ENCODE results near the gene KCNK5.

KCNK5 gene

DNA sequence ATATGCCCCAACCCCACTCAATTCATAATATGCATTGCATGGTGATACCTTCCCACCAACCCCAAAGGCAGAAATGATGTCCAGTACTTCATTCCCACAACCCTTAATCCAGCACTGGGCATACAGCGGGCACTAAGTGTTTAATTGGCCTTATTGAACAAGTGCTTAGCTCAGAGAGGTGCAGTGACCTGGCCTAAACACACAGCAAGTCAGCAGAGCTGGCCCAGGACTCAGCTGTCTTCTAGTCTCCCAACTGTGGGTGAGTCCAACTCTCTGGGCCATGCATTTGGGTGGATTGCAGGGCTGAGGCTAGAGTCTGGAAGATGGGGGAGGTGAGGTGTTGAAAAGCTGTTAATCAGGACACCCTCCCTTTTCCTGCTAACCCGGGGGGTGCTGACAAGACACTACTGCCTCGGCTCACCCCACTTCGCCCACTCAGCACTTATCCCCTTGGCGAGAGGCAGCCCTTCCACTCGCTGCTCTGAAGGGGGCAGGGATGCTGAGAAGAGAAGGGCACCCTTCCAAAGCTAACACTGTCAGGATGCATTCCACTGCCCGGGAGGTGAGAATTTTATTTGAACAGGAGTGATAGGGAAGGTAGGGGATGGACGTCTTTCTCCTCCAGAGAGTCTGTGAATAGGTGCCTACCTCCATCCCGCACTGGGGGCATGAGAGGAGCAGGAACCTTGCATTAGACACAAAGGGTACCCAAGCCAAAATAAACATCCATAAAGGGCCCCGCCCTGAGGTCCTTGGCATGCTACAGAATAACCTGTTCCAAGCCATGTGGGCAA is 14.2 kb downstream of the KCNK5 start:
- DNase-seq, result no peak

DNA sequence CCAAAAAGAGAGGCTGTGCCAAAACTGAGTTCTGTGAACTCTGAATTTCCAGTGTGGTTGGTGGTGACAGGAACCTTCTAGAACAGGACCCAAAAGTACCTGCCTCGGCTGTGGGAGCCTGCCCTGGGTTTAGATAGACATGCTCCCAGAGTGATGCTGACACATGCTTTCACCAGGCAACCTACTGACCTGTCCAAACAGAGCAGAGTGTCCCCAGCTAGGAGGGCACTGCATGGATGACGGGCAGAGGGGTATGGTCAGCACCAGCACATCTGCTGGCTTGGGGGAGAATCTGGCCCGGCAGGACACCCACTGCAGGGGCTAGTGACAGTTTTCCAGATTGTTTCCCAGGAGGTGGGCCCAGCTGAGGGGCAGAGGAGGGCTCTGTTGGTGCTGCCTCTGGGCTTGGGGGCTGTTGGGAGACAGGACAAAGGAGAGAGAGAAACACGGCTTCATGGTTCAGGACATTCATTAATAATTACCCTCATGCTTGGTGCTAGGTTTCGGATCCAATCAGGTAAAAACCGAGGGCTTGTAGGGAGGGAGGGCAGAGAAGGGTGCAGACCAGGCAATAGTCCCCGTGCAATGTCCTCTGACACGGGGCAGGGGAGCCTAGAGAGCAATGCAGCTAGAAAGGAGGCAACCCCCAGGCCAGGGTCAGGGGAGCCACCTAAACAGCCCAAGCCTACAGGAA is 15.0 kb downstream of the KCNK5 start:
- DNase-seq, result no peak

DNA sequence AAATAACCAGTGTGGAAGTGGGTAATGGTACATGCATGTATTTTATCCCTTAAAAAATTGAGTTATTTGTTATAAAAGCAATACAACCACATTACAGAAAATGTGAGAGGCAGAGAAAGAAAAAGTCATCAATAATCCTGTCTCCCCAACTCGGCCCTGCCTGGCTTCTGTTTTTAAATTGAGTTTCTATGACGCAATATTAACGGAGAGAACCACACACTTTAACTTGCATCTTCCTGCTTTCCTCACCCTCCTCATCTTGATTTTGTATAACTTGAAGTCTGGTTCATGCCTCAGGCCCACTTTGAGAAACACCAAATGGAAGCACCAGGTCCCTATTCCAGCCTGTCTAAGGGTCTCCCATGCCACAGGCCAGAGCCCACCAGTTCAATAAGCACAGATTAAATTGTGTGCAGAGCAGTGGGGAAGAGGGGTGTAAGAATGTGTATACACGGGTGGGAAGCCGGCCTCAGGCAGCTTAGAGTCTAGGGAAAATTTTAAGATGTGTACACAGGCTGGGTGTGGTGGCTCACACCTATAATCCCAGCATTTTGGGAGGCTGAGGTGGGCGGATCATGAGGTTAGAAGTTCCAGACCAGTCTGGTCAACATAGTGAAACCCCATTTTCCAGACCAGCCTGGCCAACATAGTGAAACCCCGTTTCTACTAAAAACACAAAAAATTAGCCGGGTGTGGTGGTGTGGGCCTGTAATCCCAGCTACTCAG is 15.9 kb downstream of the KCNK5 start:
- no peak for DNase-seq

DNA sequence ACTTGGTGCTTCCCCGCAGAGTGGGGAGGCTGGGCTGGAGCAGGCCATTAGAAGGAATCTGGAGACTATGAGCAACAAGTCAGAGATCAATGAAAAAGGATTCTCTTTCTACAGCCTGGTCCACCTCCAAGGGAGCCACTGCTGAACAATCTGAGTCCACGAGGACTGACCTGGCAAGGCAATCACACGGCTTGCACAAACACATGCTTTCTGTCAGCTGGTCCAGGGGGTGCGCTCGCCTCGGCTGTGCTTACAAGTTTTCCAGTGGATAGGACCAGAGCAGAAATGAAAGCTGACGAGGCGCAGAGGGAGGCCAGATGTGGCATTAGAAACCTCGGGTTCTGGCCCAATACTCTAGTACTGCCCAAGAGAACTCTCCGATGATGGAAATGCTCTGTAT is 18.1 kb downstream of the KCNK5 start:
- no peak for DNase-seq

DNA sequence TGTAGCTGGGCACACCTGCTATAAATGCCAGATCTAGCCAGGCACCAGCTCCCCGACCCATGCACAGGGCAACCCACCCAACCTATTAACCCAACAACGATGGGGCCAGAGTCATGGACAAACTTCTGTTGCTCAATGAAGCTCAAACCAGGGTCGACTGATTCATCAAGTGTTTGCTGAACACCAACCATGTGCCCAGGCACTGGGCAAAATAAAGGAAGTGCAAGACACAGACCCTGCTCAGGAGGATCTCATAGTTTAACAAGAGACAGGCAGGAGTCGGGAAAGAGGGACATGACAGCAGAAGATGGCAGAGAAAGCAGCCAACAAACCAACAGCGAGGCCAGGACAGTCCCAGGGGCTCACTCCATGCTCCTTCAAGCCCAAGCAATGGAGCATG is 18.8 kb downstream of the KCNK5 start:
- DNase-seq, result no peak

DNA sequence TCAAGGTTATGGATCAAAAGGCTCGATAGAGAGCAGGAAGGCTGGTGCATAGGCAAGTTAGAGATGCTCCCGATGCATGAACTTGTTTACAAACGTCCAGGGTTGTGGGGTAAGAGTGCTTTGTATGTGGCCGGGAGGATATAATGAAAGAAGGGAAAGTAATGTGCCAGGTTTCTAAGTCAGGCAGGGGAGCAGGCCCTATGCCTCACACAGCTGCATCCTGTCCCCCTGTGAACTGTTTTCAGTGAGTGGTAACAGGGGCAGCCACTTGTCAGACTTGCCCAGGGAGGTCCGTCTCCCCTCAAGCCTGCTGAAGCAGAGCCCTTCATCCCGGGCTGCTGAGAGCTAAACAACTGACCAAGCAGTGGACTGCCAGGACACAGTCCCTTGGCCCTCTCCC is 19.4 kb downstream of the KCNK5 start:
- no peak for DNase-seq

DNA sequence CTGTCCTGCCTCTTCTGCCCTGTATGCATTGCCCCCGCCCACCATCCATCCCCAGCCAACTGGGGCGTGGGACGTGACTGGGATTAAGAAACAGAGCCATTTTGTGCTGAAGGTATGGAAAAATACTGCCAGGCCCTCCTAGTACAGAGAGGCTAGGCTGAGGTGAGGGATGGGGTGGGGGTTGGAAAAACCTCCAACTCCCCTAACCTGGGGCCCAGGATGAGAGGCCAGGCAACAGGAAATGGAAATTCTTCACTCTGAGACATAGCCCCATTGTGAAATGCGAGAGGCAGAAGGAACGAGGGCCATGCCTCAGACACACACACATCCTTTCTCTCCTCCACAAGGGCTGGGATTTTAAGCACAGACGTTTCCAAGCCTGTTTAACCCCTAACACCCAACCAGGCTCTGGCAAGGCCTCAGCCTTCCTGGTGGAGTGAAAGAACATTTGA is 19.9 kb downstream of the KCNK5 start:
- DNase-seq, result no peak

DNA sequence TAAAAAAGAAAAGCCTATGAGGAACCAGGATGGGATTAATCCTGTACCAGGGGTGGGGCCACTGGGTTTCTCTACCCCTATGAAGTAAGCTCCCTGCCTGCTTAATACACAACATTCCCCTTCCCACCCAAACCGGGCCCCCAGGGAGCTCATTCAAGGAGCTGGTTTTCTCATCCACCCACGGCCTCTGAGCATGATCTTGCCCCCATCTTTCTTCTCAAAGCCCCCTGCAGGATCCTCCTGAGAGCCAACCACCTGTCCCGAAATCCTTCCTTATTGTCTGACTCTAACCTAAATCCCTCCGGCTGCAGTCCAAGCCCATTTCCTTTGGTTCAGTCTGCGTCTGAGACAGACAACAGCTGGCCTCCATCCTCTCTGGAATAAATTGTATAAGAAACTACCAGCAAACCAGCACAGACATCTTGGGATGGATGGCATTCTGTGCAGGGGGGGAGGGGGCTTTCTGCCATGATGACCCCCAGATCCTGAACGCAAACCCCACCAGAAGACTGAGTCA is 21.0 kb downstream of the KCNK5 start:
- no peak for DNase-seq

DNA sequence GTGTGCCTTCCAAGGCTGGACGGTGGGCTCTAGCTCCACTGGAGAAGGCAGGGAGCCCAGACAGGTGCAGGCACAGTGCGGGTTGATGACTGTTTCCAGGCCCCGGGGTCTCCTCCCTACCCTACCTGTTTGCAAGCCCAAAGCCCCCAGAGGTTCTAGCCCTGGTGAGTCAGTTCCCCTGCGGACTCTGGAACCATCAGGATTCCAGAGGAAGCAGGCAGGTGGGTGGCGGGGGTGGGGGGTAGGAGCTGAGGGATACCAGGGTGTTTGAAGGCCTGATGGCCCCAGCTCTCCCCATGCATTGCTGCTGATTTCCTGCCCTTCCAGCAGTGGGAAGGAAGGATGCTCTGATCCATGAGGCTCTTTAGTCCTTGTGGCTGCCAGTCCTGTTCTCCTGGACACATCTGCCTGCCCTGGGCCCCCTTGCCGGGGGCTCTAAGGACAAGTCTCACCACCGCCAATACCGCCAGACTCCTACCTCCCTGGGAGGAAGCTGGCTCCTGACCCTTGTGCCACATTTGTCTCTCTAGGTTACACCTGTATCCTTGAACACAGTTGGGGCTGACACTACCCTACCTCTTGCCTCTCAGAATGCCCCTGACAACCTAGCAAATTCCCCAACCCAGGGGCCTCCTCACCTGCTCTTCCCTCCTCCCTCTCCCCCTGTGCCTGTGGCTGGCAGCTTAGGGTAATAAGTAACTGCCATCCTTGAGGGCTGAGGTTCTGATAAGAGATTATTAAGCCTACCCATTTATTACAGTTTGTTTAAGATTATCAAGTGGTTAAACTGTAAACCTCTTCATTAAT is 21.7 kb downstream of the KCNK5 start:
- no peak for DNase-seq

DNA sequence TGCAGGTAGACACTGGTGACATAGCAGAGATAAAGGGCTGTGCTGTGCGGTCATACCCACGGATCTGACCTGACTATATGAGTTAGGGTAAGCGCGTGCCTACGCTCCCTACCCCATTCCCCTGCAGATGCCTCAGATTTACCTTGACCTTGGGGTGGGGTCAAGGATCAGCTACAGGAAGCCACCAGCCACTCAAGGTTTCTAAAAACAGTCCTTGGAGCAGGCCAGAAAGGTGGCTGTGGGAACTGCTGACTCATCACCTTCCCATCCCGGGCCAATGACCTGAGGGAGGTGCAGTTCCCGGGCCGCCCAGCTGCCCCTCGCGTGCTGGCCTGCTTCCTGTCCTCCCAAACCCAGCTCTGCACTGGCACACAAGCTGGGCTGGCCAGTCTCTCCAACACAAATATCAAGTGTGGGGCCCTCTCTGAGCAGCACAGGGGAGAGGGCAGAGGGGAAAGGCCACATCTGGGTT is 23.0 kb downstream of the KCNK5 start:
- DNase-seq, result no peak

DNA sequence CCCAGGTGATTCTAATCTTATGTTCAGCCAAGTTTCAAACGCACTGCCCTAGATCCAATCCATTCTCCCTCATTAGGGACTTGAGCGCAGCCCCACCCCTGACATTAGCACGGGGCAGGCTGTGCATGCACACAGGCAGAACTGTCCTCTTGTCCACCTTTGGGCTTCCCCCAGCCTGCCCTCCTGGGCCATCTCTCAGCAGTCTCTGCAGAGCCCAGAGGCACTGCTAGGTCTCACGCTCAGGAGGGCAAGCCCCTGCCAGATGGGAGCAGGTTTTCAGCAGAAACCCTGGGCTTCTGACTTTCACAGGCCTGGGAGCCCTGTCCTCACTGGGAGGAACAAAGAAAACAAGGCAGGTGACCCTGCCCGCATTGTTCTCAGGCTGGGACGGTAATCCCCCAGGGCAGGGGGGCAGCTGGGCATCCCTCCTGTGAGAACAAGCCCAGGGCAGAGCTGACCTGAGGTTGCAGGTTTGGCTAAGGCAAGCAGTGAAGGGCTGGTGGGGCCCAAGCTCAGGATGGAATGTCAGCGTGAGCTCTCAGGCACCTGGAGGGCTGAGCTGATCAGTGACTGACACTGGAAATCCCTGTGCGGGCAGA is 24.5 kb downstream of the KCNK5 start:
- DNase-seq, result no peak

DNA sequence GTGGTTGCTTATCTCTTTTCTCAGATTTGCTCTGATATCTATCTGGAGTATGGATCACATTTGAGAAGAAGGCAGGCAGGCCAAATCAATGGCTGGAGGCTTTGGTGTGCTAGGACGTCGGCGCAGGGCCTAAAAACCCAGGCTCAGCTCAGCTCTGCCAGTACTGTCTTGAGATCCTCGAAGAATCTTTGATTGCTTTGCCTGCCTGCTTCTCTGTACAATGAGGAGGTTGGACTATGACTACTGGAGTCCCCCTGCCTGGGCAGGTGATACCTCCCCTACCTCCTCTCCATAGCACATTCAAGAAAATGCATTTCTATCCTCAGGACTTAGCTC is 25.1 kb downstream of the KCNK5 start:
- DNase-seq, result no peak

DNA sequence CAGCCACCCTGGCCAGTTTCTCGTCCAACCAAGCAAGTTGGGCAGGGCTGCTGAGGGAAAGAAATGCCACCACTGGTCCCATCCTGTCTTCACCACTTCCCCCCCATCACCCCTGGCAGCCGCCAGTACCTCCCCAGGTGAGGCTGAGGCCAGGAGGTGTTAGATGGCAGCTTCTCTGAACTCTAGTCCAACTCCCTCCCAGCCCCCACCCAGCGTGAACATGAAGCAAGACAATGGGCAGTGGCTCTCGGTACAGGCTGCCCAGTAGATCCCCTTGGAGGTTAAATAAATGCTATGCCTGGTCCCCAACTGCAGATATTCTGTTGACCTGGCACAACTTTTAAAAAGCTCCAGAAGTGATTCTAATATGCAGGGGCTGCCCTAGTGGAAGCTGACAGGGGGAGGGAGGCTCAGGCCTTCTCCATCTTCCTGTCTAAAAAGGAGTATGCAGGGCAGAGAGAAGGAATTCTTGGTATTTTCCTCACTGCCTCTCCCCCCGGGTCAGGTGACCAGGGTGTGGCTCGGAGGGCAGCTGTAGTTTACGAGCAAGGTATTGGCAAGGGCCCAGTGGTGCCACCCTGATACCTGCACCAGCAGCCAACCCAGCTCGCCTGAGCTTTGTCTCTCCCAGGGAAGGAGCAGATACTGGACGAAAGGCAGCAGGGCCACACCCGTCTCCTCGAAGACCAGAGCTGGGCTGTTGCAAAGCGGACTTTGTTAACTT is 25.7 kb downstream of the KCNK5 start:
- no peak for DNase-seq

DNA sequence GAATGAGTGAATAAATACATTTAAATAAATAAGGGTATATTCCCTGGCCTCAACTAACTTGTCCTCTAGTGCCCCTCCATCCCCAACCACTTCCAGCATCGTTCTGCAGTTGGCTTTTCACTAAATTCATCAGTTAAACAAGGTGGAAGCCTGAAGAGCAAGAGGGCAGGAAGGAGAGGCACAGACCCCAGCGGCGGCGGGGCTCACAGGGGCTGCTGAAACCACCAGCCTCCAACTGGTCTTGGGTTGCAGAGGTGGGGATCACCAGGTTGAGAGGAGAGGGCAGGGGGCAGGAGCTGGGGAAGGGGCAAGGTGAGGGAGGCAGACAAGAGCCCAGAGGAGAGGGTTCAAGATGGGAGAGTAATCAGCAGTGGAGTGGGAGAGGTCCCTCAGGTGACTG is 27.1 kb downstream of the KCNK5 start:
- no peak for DNase-seq

DNA sequence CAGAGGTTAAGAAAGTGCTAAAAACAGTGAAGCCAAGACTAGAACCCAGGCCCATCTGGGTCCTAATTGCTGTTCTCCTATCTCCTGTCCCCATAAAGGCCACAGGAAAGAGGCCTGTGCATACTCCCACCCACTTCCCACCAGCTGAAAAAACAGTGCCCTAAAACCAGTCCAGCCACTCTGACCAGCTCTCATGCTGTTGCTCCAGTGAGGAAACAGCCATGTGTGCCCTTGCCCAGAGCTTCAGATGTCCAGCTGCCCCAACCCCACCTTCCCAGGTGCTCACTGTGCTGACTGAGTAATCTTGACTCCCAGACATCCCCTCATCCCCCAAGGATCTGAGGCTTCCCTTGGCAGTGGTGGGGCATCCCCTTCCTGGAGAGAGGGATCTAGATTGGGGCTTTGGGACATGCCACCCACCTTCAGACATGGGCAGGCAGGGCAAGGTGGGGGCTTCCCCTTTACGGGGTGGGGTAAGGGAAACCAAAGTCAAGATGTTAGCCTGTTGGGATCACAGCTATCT is 28.7 kb downstream of the KCNK5 start:
- no peak for DNase-seq

DNA sequence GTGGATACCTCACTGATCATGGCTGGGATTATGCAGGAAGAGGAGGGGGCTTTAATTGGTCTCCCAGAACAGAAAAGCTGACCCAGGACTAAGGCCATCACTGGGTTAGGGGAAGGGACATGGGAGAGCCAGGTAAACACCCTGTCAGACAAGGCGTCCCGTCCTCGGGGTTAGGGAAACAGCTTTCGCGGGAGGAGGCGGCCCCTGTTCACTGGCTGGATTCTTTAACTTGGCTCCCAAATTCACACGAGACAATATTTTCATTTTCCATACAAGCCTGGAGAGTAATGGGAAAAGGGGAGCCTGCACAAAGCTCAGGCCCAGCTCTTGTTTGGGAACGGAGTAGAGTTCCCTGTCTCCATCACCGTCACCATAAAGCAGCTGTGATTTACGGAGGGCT is 29.3 kb downstream of the KCNK5 start:
- no peak for DNase-seq

DNA sequence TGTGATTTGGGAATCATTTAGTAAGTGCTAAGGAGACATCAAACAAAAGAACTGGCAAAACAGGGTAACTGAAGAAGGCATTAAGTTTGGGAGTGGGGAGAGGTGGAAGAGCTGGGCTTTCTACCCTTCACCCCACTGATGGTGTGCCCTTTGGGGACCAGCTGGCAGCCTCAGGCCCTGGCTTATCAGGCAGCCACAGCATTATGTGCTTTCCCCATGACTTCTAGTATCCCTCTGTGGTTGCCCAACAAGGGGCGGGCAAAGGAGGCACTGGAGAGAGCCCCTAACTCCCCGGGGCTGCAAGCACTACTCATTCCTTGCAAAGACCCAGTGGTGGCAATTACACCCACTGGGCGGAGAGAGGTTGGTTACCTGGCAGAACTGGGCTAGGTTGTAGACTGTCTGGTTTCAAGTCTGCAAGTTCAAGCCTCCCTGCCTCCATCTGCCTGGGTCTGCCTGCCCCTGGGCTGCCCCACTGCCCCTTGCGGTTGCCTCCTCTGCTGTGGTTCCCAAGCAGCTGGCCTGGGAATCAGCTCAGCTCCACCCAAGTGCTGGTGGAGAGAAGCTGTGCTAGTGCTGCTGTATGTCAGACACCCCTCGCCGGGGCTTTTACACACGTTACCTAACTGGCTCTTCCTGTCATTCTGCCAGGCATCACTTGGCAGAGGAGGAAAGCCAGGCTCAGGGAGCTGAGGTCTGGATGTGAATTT is 29.9 kb downstream of the KCNK5 start:
- DNase-seq, result no peak

DNA sequence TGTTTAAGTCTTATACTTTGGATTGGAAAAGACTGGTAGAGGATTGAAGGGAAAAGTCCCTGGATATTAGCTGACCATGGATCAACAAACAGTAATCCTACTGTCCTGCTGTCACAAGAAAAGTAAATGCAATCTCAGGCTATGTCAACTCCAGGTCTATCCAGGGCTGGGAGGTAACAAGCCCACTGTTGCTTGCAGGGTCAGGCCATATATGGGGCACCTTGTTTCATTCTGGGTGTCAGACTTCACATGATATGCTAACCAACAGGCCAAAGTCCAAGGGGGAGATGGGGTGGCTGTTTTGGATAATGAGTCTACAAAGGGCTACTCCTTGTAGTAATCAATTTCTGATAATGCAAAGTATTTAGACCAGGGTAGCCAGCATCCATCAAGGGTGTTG is 30.7 kb downstream of the KCNK5 start:
- DNase-seq, result no peak

DNA sequence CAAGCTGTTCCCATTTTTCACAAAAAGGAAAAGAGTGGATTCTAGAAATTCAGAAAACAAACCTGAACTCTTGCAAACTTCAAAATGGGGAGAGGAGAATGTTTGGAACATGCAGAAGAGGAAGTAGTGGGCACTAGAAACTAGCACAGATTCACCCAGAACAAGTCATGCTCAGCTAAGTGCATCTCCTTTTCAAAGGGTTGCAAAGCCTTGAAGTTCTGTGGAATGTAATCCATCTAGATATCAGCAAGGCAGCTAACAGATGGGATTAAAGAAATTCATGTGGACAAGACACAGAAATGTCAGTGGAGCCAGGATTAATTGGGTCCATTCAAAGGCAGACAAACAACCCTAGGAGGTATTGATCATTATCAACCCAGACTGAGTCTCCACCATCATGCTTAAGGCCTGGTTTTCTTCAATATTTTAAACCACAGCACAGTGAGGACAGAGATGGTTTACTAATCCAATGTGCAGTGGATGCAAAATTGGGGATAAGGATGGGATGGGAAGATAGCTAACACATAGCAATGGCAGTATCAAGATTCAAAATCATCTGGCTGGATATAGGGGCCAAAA is 31.3 kb downstream of the KCNK5 start:
- no peak for DNase-seq

DNA sequence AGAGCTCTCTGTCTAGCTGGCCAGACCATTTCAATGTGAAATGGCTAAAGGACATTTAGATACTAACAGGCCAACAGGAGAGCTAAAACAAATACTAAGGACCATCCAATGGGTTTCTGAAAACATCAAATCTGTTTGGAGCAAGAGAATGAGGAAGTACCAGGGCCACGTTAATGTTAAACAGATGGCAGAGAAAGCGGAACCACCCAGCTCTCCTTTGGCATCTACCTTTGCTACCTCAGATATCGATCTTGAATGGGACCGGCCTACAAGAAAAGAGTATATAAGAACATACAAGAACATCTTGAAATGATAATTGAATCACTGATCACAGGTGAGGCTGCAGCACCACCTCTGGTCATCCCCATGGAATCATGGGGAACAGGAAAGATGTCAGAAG is 31.8 kb downstream of the KCNK5 start:
- no peak for DNase-seq
